Mesodermal cell (in vitro differentiated cells): Measurements from ENCODE around the gene C12orf76.

Experiments used
- H3K27ac ChIP-seq: 2 replicates; pipeline ENCODE4 v1.7.0; 2013; ENCODE audit warnings: mild to moderate bottlenecking, low read depth, low read length, moderate library complexity; ENCODE audit not compliant: severe bottlenecking
- H3K36me3 ChIP-seq: 2 replicates; pipeline ENCODE4 v1.7.1; 2013; ENCODE audit warnings: mild to moderate bottlenecking, low read length, moderate library complexity; ENCODE audit not compliant: control insufficient read depth, insufficient read depth
- H3K4me1 ChIP-seq: one replicate; pipeline ENCODE4 v1.7.1; 2013; ENCODE audit warnings: mild to moderate bottlenecking, low read length; ENCODE audit not compliant: insufficient read depth, control insufficient read depth, poor library complexity, severe bottlenecking
- H3K4me3 ChIP-seq: 2 replicates; pipeline ENCODE4 v1.7.0; 2013; ENCODE audit warnings: low read length, control low read depth, mild to moderate bottlenecking; ENCODE audit not compliant: insufficient read depth, poor library complexity, severe bottlenecking; ENCODE audit errors: extremely low read depth
- H3K9me3 ChIP-seq: 2 replicates; pipeline ENCODE4 v1.7.1; 2013; ENCODE audit warnings: mild to moderate bottlenecking, low read length, moderate library complexity; ENCODE audit not compliant: control insufficient read depth
- WGBS, 2 experiments: methylation state at CpG; one replicate each; pipeline ENCODE4 v1.1.5; 2013; ENCODE audit warnings: missing lambda C conversion rate in 2 of 2; ENCODE audit not compliant: insufficient coverage in 2 of 2; 5-methylcytosine and 5-hydroxymethylcytosine counted together

Gene C12orf76

GRCh38 chr12:110002676-110003515, 45.4 kb downstream of the C12orf76 start:
- Histone ChIP-seq H3K4me3 (no peak overlapping the region), H3K9me3 (no peaks in the 10 kb centered on the region), H3K36me3 (peaks cover 5% of the 10 kb centered on the region), H3K27ac (no peak overlapping the region), H3K4me1 (no peaks in the 10 kb centered on the region)
- 94 to 98% methylated on average over 6 to 7 of the region's 8 CpGs for WGBS, 2 experiments

- H3K27ac ChIP-seq, result no peak overlapping the region
- peaks cover 5% of the 10 kb centered on the region for H3K36me3 ChIP-seq
- WGBS, 2 experiments, result 100% methylated on average over 1 of the region's 4 CpGs
- no peak overlapping the region for H3K4me3 ChIP-seq
- H3K9me3 ChIP-seq, result no peaks in the 10 kb centered on the region
- no peaks in the 10 kb centered on the region for H3K4me1 ChIP-seq
Observed at GRCh38 chr12:110001596-110001995, 46.7 kb downstream of the C12orf76 start.

GRCh38 chr12:109999983-110000505, 48.3 kb downstream of the C12orf76 start:
- Histone ChIP-seq H3K9me3 (no peaks in the 10 kb centered on the region), H3K4me1 (peaks cover 1% of the 10 kb centered on the region), H3K27ac (no peak overlapping the region), H3K4me3 (peak overlapping the region; percentile 77), H3K36me3 (peaks cover 2% of the 10 kb centered on the region)
- 2 to 15% methylated on average over 11 of the region's 17 CpGs for WGBS, 2 experiments

GRCh38 chr12:109999649-109999971, 48.7 kb downstream of the C12orf76 start:
- H3K27ac ChIP-seq, result no peak overlapping the region
- 1 to 2% methylated on average over 13 to 16 of the region's 27 CpGs for WGBS, 2 experiments
- peak overlapping the region; percentile 77 for H3K4me3 ChIP-seq
- H3K9me3 ChIP-seq, result no peaks in the 10 kb centered on the region
- H3K36me3 ChIP-seq, result peaks cover 2% of the 10 kb centered on the region
- peaks cover 5% of the 10 kb centered on the region for H3K4me1 ChIP-seq

GRCh38 chr12:109998904-109999648, 49.2 kb downstream of the C12orf76 start, which contains the start of gene ANKRD13A:
Gene ANKRD13A (plus strand): TSS chr12:109999430. CDS start chr12:109999689, 259 bp downstream.
- peak within 1 kb of the TSS; percentile 77 for H3K4me3 ChIP-seq
- H3K27ac ChIP-seq, result peak within 1 kb of the TSS; percentile 96
- H3K36me3 ChIP-seq, result no peaks in the 10 kb centered on the region
- no peaks in the 10 kb centered on the region for H3K9me3 ChIP-seq
- 1 to 2% methylated on average over 40 to 58 of the region's 62 CpGs for WGBS, 2 experiments
- H3K4me1 ChIP-seq, result peaks cover 11% of the 10 kb centered on the region

GRCh38 chr12:109998241-109998903, 50.0 kb downstream of the C12orf76 start:
- Histone ChIP-seq H3K4me1 (peaks cover 12% of the 10 kb centered on the region), H3K27ac (no peak overlapping the region), H3K36me3 (no peaks in the 10 kb centered on the region), H3K9me3 (no peaks in the 10 kb centered on the region), H3K4me3 (peak overlapping the region; percentile 77)
- WGBS, 2 experiments, result 73 to 100% methylated on average over 1 to 2 of the region's 9 CpGs

- 88 to 98% methylated on average over 2 to 3 of the region's 4 CpGs for whole genome bisulfite sequencing, 2 experiments
- Histone ChIP-seq H3K36me3 (no peaks in the 10 kb centered on the region), H3K4me3 (no peak overlapping the region), H3K4me1 (peaks cover 12% of the 10 kb centered on the region), H3K27ac (no peak overlapping the region), H3K9me3 (no peaks in the 10 kb centered on the region)
Observed at GRCh38 chr12:109997393-109997792, 50.9 kb downstream of the C12orf76 start.

GRCh38 chr12:109996483-109996853, 51.9 kb downstream of the C12orf76 start:
- WGBS, 2 experiments, result 0 to 50% methylated on average over 1 to 2 of the region's 2 CpGs
- H3K9me3 ChIP-seq, result no peaks in the 10 kb centered on the region
- peaks cover 12% of the 10 kb centered on the region for H3K4me1 ChIP-seq
- H3K4me3 ChIP-seq, result peak overlapping the region; percentile 91
- H3K27ac ChIP-seq, result peak overlapping the region; percentile 23
- H3K36me3 ChIP-seq, result peaks cover 4% of the 10 kb centered on the region

GRCh38 chr12:109995686-109996482, 52.4 kb downstream of the C12orf76 start, which contains the start of gene GIT2:
Gene GIT2 (minus strand): TSS chr12:109996368. CDS start chr12:109996224, 144 bp downstream.
- Histone ChIP-seq H3K36me3 (peaks cover 9% of the 10 kb centered on the region), H3K4me1 (peaks cover 12% of the 10 kb centered on the region), H3K27ac (peak within 1 kb of the TSS; percentile 36), H3K9me3 (no peaks in the 10 kb centered on the region), H3K4me3 (peak within 1 kb of the TSS; percentile 91)
- whole genome bisulfite sequencing, 2 experiments, result 0% methylated on average over 40 to 53 of the region's 65 CpGs

- Histone ChIP-seq H3K4me3 (peak overlapping the region; percentile 91), H3K27ac (no peak overlapping the region), H3K9me3 (no peaks in the 10 kb centered on the region), H3K4me1 (peaks cover 12% of the 10 kb centered on the region), H3K36me3 (peaks cover 15% of the 10 kb centered on the region)
- WGBS, 2 experiments, result 9 to 19% methylated on average over 3 to 5 of the region's 6 CpGs
Observed at GRCh38 chr12:109995361-109995685, 53.0 kb downstream of the C12orf76 start.
